ENCODE data around the gene DSG4.
"Not testable (repeated sequence)": the region's sequence is repeated elsewhere in the genome, so short reads cannot be mapped to it uniquely, and the experiment has no call there.

Gene DSG4

GRCh38 chr18:31376477-31376876, at the start of gene DSG4:
DSG4 (plus strand) TSS chr18:31376777; CDS start chr18:31376912, 135 bp downstream.
- intact Hi-C loops (cut with micrococcal nuclease): no loop called here
- Mint-ChIP-seq H3K27me3 (no peaks in the 10 kb centered on the region), H3K27ac (no peak within 1 kb of the TSS), H3K4me3 (no peak within 1 kb of the TSS), H3K36me3 (ENCODE audit: low read depth) (no peaks in the 10 kb centered on the region), H3K9me3 (no peaks in the 10 kb centered on the region), H3K4me1 (ENCODE audit: low read depth) (no peaks in the 10 kb centered on the region)

GRCh38 chr18:31329787-31330438, 46.7 kb upstream of the DSG4 start:
- intact Hi-C loops (cut with micrococcal nuclease): no loop called here
- Mint-ChIP-seq H3K9me3 (no peaks in the 10 kb centered on the region), H3K36me3 (ENCODE audit: low read depth) (no peaks in the 10 kb centered on the region), H3K4me3 (no peak overlapping the region), H3K4me1 (ENCODE audit: low read depth) (no peaks in the 10 kb centered on the region), H3K27me3 (no peaks in the 10 kb centered on the region), H3K27ac (no peak overlapping the region)

- H3K4me3 Mint-ChIP-seq: no peak overlapping the region
- intact Hi-C loops (cut with micrococcal nuclease): no loop called here
- no peaks in the 10 kb centered on the region for H3K9me3 Mint-ChIP-seq
- H3K27ac Mint-ChIP-seq: no peak overlapping the region
- H3K4me1 Mint-ChIP-seq (ENCODE audit: low read depth): no peaks in the 10 kb centered on the region
- H3K36me3 Mint-ChIP-seq (ENCODE audit: low read depth): no peaks in the 10 kb centered on the region
- H3K27me3 Mint-ChIP-seq: no peaks in the 10 kb centered on the region
Observed at GRCh38 chr18:31343454-31343853, 33.1 kb upstream of the DSG4 start.

- H3K4me3 Mint-ChIP-seq; H3K27ac Mint-ChIP-seq; H3K36me3 Mint-ChIP-seq (ENCODE audit: low read depth); intact Hi-C loops (cut with micrococcal nuclease); H3K27me3 Mint-ChIP-seq; H3K4me1 Mint-ChIP-seq (ENCODE audit: low read depth): not testable (repeated sequence)
- peaks cover 13% of the 10 kb centered on the region for H3K9me3 Mint-ChIP-seq
Observed at GRCh38 chr18:31353336-31353735, 23.2 kb upstream of the DSG4 start.

GRCh38 chr18:31354990-31355389, 21.6 kb upstream of the DSG4 start:
- Mint-ChIP-seq H3K4me3 (no peak overlapping the region), H3K4me1 (ENCODE audit: low read depth) (no peaks in the 10 kb centered on the region), H3K27ac (no peak overlapping the region), H3K36me3 (ENCODE audit: low read depth) (no peaks in the 10 kb centered on the region), H3K9me3 (peaks cover 13% of the 10 kb centered on the region), H3K27me3 (no peaks in the 10 kb centered on the region)
- intact Hi-C loops (cut with micrococcal nuclease): no loop called here

- Mint-ChIP-seq H3K4me1 (ENCODE audit: low read depth) (no peaks in the 10 kb centered on the region), H3K4me3 (no peak overlapping the region), H3K27ac (no peak overlapping the region), H3K27me3 (no peaks in the 10 kb centered on the region), H3K36me3 (ENCODE audit: low read depth) (no peaks in the 10 kb centered on the region), H3K9me3 (peaks cover 13% of the 10 kb centered on the region)
- intact Hi-C loops (cut with micrococcal nuclease): no loop called here
Observed at GRCh38 chr18:31356025-31356424, 20.6 kb upstream of the DSG4 start.

GRCh38 chr18:31364190-31364589, 12.4 kb upstream of the DSG4 start:
- H3K4me1 Mint-ChIP-seq (ENCODE audit: low read depth): no peaks in the 10 kb centered on the region
- no peak overlapping the region for H3K27ac Mint-ChIP-seq
- H3K27me3 Mint-ChIP-seq: no peaks in the 10 kb centered on the region
- intact Hi-C loops (cut with micrococcal nuclease): no loop called here
- H3K4me3 Mint-ChIP-seq: no peak overlapping the region
- H3K36me3 Mint-ChIP-seq (ENCODE audit: low read depth): no peaks in the 10 kb centered on the region
- peaks cover 9% of the 10 kb centered on the region for H3K9me3 Mint-ChIP-seq

GRCh38 chr18:31369478-31369877, 7.1 kb upstream of the DSG4 start:
- intact Hi-C loops (cut with micrococcal nuclease): no loop called here
- Mint-ChIP-seq H3K27me3 (no peaks in the 10 kb centered on the region), H3K27ac (no peak overlapping the region), H3K4me3 (no peak overlapping the region), H3K4me1 (ENCODE audit: low read depth) (no peaks in the 10 kb centered on the region), H3K9me3 (no peaks in the 10 kb centered on the region), H3K36me3 (ENCODE audit: low read depth) (no peaks in the 10 kb centered on the region)

- H3K9me3 Mint-ChIP-seq: no peaks in the 10 kb centered on the region
- H3K4me3 Mint-ChIP-seq: no peak overlapping the region
- no peaks in the 10 kb centered on the region for H3K36me3 Mint-ChIP-seq (ENCODE audit: low read depth)
- no peaks in the 10 kb centered on the region for H3K4me1 Mint-ChIP-seq (ENCODE audit: low read depth)
- intact Hi-C loops (cut with micrococcal nuclease): no loop called here
- no peaks in the 10 kb centered on the region for H3K27me3 Mint-ChIP-seq
- H3K27ac Mint-ChIP-seq: no peak overlapping the region
Observed at GRCh38 chr18:31371989-31372388, 4.6 kb upstream of the DSG4 start.

GRCh38 chr18:31373641-31374040, 2.9 kb upstream of the DSG4 start:
- no peaks in the 10 kb centered on the region for H3K4me1 Mint-ChIP-seq (ENCODE audit: low read depth)
- H3K27me3 Mint-ChIP-seq: no peaks in the 10 kb centered on the region
- H3K9me3 Mint-ChIP-seq: no peaks in the 10 kb centered on the region
- H3K4me3 Mint-ChIP-seq: no peak overlapping the region
- intact Hi-C loops (cut with micrococcal nuclease): no loop called here
- H3K36me3 Mint-ChIP-seq (ENCODE audit: low read depth): no peaks in the 10 kb centered on the region
- no peak overlapping the region for H3K27ac Mint-ChIP-seq

GRCh38 chr18:31380912-31381311, 4.3 kb downstream of the DSG4 start:
- intact Hi-C loops (cut with micrococcal nuclease): no loop called here
- H3K27me3 Mint-ChIP-seq: no peaks in the 10 kb centered on the region
- no peaks in the 10 kb centered on the region for H3K4me1 Mint-ChIP-seq (ENCODE audit: low read depth)
- no peak overlapping the region for H3K4me3 Mint-ChIP-seq
- no peaks in the 10 kb centered on the region for H3K9me3 Mint-ChIP-seq
- H3K27ac Mint-ChIP-seq: no peak overlapping the region
- no peaks in the 10 kb centered on the region for H3K36me3 Mint-ChIP-seq (ENCODE audit: low read depth)

- H3K36me3 Mint-ChIP-seq (ENCODE audit: low read depth): no peaks in the 10 kb centered on the region
- H3K27ac Mint-ChIP-seq: no peak overlapping the region
- H3K27me3 Mint-ChIP-seq: no peaks in the 10 kb centered on the region
- intact Hi-C loops (cut with micrococcal nuclease): no loop called here
- no peaks in the 10 kb centered on the region for H3K4me1 Mint-ChIP-seq (ENCODE audit: low read depth)
- no peak overlapping the region for H3K4me3 Mint-ChIP-seq
- no peaks in the 10 kb centered on the region for H3K9me3 Mint-ChIP-seq
Observed at GRCh38 chr18:31382107-31382506, 5.5 kb downstream of the DSG4 start.

GRCh38 chr18:31386741-31387140, 10.2 kb downstream of the DSG4 start:
- Mint-ChIP-seq H3K36me3 (ENCODE audit: low read depth) (no peaks in the 10 kb centered on the region), H3K4me1 (ENCODE audit: low read depth) (no peaks in the 10 kb centered on the region), H3K4me3 (no peak overlapping the region), H3K27ac (no peak overlapping the region), H3K9me3 (no peaks in the 10 kb centered on the region), H3K27me3 (no peaks in the 10 kb centered on the region)
- intact Hi-C loops (cut with micrococcal nuclease): no loop called here

- intact Hi-C loops (cut with micrococcal nuclease): no loop called here
- no peaks in the 10 kb centered on the region for H3K9me3 Mint-ChIP-seq
- no peak overlapping the region for H3K27ac Mint-ChIP-seq
- no peaks in the 10 kb centered on the region for H3K27me3 Mint-ChIP-seq
- no peaks in the 10 kb centered on the region for H3K36me3 Mint-ChIP-seq (ENCODE audit: low read depth)
- H3K4me3 Mint-ChIP-seq: no peak overlapping the region
- no peaks in the 10 kb centered on the region for H3K4me1 Mint-ChIP-seq (ENCODE audit: low read depth)
Observed at GRCh38 chr18:31393286-31393685, 16.7 kb downstream of the DSG4 start.

- no peaks in the 10 kb centered on the region for H3K36me3 Mint-ChIP-seq (ENCODE audit: low read depth)
- no peaks in the 10 kb centered on the region for H3K4me1 Mint-ChIP-seq (ENCODE audit: low read depth)
- no peaks in the 10 kb centered on the region for H3K27me3 Mint-ChIP-seq
- H3K4me3 Mint-ChIP-seq: no peak overlapping the region
- intact Hi-C loops (cut with micrococcal nuclease): no loop called here
- no peaks in the 10 kb centered on the region for H3K9me3 Mint-ChIP-seq
- no peak overlapping the region for H3K27ac Mint-ChIP-seq
Observed at GRCh38 chr18:31396796-31397612, 20.4 kb downstream of the DSG4 start.
